Astrocyte (in vitro differentiated cells and primary cell): ENCODE measurements around the gene MRPL22.

Source experiments
- EZH2 ChIP-seq: IDR thresholded peaks from 2 replicates; pipeline ENCODE4 v1.6.1; 2012; ENCODE audit warnings: mild to moderate bottlenecking, low read length, inconsistent platforms; ENCODE audit not compliant: insufficient read depth
- TF ChIP-seq, protein P1 (sequence below): IDR thresholded peaks from 2 replicates; pipeline ENCODE4 v1.5.1; 2011; ENCODE audit warnings: low read depth, mild to moderate bottlenecking, inconsistent platforms, low read length, moderate library complexity; ENCODE audit not compliant: insufficient read depth

DNA sequence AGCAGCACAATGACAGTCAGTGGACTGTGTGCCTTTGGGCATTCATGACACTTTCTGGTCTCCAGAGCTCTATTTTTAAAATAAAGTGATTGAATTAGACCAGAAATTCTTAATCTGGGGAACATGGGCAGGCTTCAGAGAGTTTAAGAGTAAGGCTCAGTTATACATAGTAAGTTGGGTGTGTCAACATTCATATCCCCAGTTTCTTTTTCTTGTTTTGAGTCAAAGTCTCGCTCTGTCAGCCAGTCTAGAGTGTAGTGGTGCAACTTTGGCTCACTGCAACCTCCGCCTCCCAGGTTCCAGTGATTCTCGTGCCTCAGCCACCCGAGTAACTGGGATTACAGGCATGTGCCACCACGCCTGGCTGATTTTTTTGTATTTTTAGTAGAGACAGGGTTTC, 59.0 kb downstream of the MRPL22 start:
- TF ChIP-seq, protein P1, sequence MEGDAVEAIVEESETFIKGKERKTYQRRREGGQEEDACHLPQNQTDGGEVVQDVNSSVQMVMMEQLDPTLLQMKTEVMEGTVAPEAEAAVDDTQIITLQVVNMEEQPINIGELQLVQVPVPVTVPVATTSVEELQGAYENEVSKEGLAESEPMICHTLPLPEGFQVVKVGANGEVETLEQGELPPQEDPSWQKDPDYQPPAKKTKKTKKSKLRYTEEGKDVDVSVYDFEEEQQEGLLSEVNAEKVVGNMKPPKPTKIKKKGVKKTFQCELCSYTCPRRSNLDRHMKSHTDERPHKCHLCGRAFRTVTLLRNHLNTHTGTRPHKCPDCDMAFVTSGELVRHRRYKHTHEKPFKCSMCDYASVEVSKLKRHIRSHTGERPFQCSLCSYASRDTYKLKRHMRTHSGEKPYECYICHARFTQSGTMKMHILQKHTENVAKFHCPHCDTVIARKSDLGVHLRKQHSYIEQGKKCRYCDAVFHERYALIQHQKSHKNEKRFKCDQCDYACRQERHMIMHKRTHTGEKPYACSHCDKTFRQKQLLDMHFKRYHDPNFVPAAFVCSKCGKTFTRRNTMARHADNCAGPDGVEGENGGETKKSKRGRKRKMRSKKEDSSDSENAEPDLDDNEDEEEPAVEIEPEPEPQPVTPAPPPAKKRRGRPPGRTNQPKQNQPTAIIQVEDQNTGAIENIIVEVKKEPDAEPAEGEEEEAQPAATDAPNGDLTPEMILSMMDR: no peak
- no peak for TF ChIP-seq EZH2
